ENCODE results near the gene DPP10.

Gene DPP10

DNA sequence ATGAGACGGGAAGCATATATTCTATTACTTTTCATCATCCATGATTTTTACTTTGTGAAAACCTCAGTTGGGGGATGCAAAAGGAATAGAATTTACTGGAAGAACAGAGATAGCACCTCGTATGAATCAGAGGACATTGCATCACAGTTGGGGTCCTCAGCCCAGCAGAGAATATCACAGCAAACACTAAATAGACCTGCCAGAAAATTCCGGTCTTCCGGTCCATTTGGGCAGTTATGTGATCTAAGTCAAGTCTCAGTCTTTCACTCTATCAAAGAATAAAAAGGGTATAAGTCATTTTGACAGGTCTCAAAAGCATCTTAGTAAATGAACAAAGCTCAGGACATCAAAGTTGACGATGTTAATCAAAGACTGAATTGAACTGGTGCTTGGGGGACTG is 1100.6 kb downstream of the DPP10 start:
- no peaks in the 10 kb centered on the region for H3K36me3 ChIP-seq
- H3K9me3 ChIP-seq, result no peaks in the 10 kb centered on the region
- no peak overlapping the region for H3K27ac ChIP-seq
- no peak overlapping the region for H3K4me3 ChIP-seq (ENCODE audit: low read depth in 1 of 2, low read length in 1 of 2)
- TF ChIP-seq, protein P1, sequence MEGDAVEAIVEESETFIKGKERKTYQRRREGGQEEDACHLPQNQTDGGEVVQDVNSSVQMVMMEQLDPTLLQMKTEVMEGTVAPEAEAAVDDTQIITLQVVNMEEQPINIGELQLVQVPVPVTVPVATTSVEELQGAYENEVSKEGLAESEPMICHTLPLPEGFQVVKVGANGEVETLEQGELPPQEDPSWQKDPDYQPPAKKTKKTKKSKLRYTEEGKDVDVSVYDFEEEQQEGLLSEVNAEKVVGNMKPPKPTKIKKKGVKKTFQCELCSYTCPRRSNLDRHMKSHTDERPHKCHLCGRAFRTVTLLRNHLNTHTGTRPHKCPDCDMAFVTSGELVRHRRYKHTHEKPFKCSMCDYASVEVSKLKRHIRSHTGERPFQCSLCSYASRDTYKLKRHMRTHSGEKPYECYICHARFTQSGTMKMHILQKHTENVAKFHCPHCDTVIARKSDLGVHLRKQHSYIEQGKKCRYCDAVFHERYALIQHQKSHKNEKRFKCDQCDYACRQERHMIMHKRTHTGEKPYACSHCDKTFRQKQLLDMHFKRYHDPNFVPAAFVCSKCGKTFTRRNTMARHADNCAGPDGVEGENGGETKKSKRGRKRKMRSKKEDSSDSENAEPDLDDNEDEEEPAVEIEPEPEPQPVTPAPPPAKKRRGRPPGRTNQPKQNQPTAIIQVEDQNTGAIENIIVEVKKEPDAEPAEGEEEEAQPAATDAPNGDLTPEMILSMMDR (IDR thresholded peaks at IDR 0.05), result no peak
- H3K27me3 ChIP-seq, result no peaks in the 10 kb centered on the region
- no peaks in the 10 kb centered on the region for H3K4me1 ChIP-seq (ENCODE audit: control insufficient read depth in 1 of 2, insufficient read depth in 1 of 2, low read depth in 1 of 2, low read length in 1 of 2)

DNA sequence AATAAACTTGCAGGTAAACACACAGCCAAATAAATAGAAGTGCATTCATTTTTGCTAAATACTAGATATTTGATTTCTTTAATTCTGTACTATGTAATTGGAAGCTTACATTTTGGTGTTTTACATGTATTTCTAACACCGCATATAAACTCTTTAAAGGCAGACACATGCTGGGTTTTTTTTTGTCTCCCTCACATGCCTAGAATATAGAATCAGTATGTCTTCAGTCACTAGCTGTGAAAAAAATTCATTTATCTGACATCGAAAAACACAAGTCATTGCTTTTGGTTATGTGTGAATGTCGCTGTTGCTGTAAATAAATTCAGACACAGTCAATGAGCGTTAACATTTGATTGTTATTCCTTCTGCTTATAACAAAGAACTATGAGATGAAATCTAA is 1101.0 kb downstream of the DPP10 start:
- H3K27ac ChIP-seq, result no peak overlapping the region
- no peaks in the 10 kb centered on the region for H3K36me3 ChIP-seq
- H3K4me1 ChIP-seq (ENCODE audit: control insufficient read depth in 1 of 2, insufficient read depth in 1 of 2, low read depth in 1 of 2, low read length in 1 of 2), result no peaks in the 10 kb centered on the region
- TF ChIP-seq, protein P1 (IDR thresholded peaks at IDR 0.05), result no peak
- no peak overlapping the region for H3K4me3 ChIP-seq (ENCODE audit: low read depth in 1 of 2, low read length in 1 of 2)
- no peaks in the 10 kb centered on the region for H3K9me3 ChIP-seq
- H3K27me3 ChIP-seq, result no peaks in the 10 kb centered on the region

DNA sequence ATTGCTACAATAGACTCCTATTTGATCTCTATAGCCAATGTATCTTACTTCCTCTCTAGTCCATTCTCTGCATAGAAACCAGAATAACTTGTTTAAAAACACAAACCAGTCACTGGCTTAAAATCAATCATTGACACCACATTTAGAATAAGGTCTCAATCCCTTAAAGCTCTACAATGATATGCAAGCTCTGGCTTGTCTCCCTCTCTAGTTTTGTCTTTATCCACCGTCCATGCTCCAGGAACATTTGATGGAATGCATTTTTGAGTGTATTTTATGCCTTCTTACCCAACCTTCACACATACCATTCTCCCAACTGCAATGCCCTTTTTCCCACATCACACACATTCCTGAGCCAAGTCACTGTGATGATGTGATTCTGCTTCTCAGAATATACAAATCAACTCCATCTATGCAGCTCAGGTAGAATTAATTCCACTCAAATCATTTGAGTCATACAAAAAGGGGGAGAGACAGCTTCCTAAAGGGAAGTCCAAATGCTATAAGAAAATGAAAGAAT is 1107.2 kb downstream of the DPP10 start:
- H3K27ac ChIP-seq, result no peak overlapping the region
- H3K4me3 ChIP-seq (ENCODE audit: low read depth in 1 of 2, low read length in 1 of 2), result no peak overlapping the region
- H3K4me1 ChIP-seq (ENCODE audit: control insufficient read depth in 1 of 2, insufficient read depth in 1 of 2, low read depth in 1 of 2, low read length in 1 of 2), result no peaks in the 10 kb centered on the region
- H3K27me3 ChIP-seq, result no peaks in the 10 kb centered on the region
- no peaks in the 10 kb centered on the region for H3K9me3 ChIP-seq
- H3K36me3 ChIP-seq, result no peaks in the 10 kb centered on the region
- TF ChIP-seq, protein P1 (IDR thresholded peaks at IDR 0.05), result no peak

DNA sequence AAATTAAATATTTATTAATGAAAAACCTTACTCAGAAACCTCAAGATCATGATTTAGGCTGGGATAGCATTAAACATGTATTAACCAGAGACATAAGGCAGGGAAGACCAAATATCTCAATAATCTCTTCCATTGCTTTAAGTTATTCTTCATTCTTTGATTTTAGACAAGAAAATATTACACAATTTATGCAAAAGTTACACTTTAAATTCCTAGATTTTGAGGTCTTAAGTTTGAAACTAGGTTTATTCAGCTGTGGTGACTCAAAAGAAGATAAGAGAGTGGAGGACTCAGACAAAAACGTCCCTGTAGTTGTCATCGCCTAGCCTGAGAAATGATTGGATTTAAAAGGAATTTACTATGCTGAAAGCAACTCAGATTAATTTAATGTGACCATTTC is 1110.3 kb downstream of the DPP10 start:
- TF ChIP-seq, protein P1 (IDR thresholded peaks at IDR 0.05), result no peak
- no peak overlapping the region for H3K4me3 ChIP-seq (ENCODE audit: low read depth in 1 of 2, low read length in 1 of 2)
- no peaks in the 10 kb centered on the region for H3K4me1 ChIP-seq (ENCODE audit: control insufficient read depth in 1 of 2, insufficient read depth in 1 of 2, low read depth in 1 of 2, low read length in 1 of 2)
- H3K36me3 ChIP-seq, result no peaks in the 10 kb centered on the region
- no peaks in the 10 kb centered on the region for H3K9me3 ChIP-seq
- no peak overlapping the region for H3K27ac ChIP-seq
- no peaks in the 10 kb centered on the region for H3K27me3 ChIP-seq

DNA sequence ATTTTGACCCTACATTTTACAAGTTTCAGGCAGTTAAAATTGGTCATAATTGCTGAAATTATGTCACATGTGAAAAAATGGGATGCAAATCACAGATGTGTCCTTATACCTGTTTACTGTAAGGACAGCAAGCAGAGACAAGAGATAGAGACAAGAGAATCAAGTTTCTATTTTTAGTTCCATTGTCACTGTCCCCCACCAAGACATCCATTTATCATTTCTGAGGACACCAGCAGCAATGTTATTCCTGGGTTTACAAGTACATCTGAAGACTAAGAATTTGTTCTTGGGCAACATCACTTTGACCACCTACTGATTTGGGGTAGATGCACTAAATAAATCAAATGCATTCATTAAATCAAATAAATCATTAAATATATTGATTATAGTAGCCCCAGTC is 1111.7 kb downstream of the DPP10 start:
- Histone ChIP-seq H3K27me3 (no peaks in the 10 kb centered on the region), H3K4me3 (ENCODE audit: low read depth in 1 of 2, low read length in 1 of 2) (no peak overlapping the region), H3K9me3 (no peaks in the 10 kb centered on the region), H3K27ac (no peak overlapping the region), H3K36me3 (no peaks in the 10 kb centered on the region), H3K4me1 (ENCODE audit: control insufficient read depth in 1 of 2, insufficient read depth in 1 of 2, low read depth in 1 of 2, low read length in 1 of 2) (no peaks in the 10 kb centered on the region)
- TF ChIP-seq, protein P1 (IDR thresholded peaks at IDR 0.05), result no peak

DNA sequence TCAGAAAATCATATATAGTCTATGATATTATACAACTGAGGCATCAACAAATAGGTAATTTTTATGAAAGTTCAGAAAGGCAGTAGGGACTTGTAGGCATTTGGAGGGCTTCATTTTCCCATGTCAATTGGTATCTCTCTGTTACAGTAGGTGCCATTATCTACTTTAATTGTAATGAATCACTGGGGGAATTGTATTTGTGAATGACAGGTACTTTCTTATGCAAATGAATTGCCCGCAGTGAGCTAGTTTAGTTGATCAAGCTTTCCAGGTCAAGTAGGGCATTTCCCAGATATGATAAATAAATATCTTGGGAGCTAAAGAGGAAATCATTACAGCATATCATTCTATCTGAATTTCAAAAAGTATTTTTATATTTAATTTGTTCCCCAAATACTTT is 1116.3 kb downstream of the DPP10 start:
- no peak overlapping the region for H3K27ac ChIP-seq
- H3K4me3 ChIP-seq (ENCODE audit: low read depth in 1 of 2, low read length in 1 of 2), result no peak overlapping the region
- no peaks in the 10 kb centered on the region for H3K9me3 ChIP-seq
- no peaks in the 10 kb centered on the region for H3K27me3 ChIP-seq
- TF ChIP-seq, protein P1 (IDR thresholded peaks at IDR 0.05), result no peak
- H3K36me3 ChIP-seq, result no peaks in the 10 kb centered on the region
- H3K4me1 ChIP-seq (ENCODE audit: control insufficient read depth in 1 of 2, insufficient read depth in 1 of 2, low read depth in 1 of 2, low read length in 1 of 2), result no peaks in the 10 kb centered on the region

Measured in neutrophil (primary cell).